ENCODE results near the gene DEFB118.

Gene DEFB118

GRCh38 chr20:31374346-31374745 is 5.9 kb downstream of the DEFB118 start:
- ChIA-PET POLR2A (no interaction called here), CTCF (no interaction called here)
- DNase-seq (ENCODE audit: extremely low spot score) = no peak
- TF ChIP-seq HDGF (IDR thresholded peaks at IDR 0.05; ENCODE audit: borderline replicate concordance) (no peak), BHLHE40 (IDR thresholded peaks at IDR 0.05; ENCODE audit: borderline replicate concordance) (no peak), CTBP1 (IDR thresholded peaks at IDR 0.05; ENCODE audit: borderline replicate concordance) (no peak), SP1 (IDR thresholded peaks at IDR 0.05) (no peak), FOXK2 (IDR thresholded peaks at IDR 0.05) (no peak)
- TF ChIP-seq, protein P1, sequence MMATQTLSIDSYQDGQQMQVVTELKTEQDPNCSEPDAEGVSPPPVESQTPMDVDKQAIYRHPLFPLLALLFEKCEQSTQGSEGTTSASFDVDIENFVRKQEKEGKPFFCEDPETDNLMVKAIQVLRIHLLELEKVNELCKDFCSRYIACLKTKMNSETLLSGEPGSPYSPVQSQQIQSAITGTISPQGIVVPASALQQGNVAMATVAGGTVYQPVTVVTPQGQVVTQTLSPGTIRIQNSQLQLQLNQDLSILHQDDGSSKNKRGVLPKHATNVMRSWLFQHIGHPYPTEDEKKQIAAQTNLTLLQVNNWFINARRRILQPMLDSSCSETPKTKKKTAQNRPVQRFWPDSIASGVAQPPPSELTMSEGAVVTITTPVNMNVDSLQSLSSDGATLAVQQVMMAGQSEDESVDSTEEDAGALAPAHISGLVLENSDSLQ (IDR thresholded peaks at IDR 0.05) = no peak

DNA sequence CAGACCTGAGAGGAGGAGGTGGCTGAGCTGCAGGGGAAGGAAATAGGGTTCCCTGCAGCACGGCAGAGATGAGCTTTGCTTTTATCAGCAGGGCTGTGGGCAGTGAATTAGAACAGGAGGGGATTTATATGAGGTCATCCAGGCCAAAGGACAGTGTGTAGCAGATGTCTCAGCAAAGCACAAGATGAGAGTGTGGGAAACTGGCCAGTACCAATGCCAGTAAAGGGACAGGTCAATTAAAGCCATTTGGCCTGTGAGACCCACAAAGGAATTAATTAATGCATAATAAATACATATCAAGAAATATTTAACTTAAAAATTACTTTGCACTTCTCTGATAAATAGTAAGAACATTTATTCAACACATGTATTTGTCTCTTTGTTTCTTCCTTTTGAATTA is 22.1 kb downstream of the DEFB118 start, which contains the start of gene DEFB119:
Gene DEFB119 (minus strand): TSS at position 101 of the 400 bp plus-strand sequence. CDS start 107 bp downstream, outside the sequence.
- CTCF ChIA-PET = no interaction called here
- no peak for TF ChIP-seq FOXM1 (IDR thresholded peaks at IDR 0.05; ENCODE audit: borderline replicate concordance)
- no peak for TF ChIP-seq TARDBP (IDR thresholded peaks at IDR 0.05)
- no peak for TF ChIP-seq FOXA1 (IDR thresholded peaks at IDR 0.05)
- TF ChIP-seq HDGF (IDR thresholded peaks at IDR 0.05; ENCODE audit: borderline replicate concordance) = no peak
- TF ChIP-seq ELF4 (IDR thresholded peaks at IDR 0.05) = no peak
- TF ChIP-seq BHLHE40 (IDR thresholded peaks at IDR 0.05; ENCODE audit: borderline replicate concordance) = no peak
- TF ChIP-seq, protein P1 (IDR thresholded peaks at IDR 0.05) = no peak
- no peak for TF ChIP-seq NFRKB (IDR thresholded peaks at IDR 0.05)
- TF ChIP-seq SP1 (IDR thresholded peaks at IDR 0.05) = no peak
- no peak for TF ChIP-seq CTBP1 (IDR thresholded peaks at IDR 0.05; ENCODE audit: borderline replicate concordance)
- no peak for TF ChIP-seq ZNF384 (IDR thresholded peaks at IDR 0.05)
- TF ChIP-seq FOXK2 (IDR thresholded peaks at IDR 0.05) = no peak
- no peak for TF ChIP-seq LEF1 (IDR thresholded peaks at IDR 0.05; ENCODE audit: borderline replicate concordance)
- TF ChIP-seq ARNT (IDR thresholded peaks at IDR 0.05) = no peak
- TF ChIP-seq L3MBTL2 (conservative IDR thresholded peaks at IDR 0.05) = no peak
- TF ChIP-seq SUZ12 (IDR thresholded peaks at IDR 0.05) = no peak
- POLR2A ChIA-PET = no interaction called here

GRCh38 chr20:31392836-31393235 is 24.4 kb downstream of the DEFB118 start:
- POLR2A ChIA-PET = no interaction called here
- no peak for DNase-seq (ENCODE audit: extremely low spot score)
- TF ChIP-seq LEF1 (IDR thresholded peaks at IDR 0.05; ENCODE audit: borderline replicate concordance) (no peak), ZNF384 (IDR thresholded peaks at IDR 0.05) (no peak), HDGF (IDR thresholded peaks at IDR 0.05; ENCODE audit: borderline replicate concordance) (no peak), SUZ12 (IDR thresholded peaks at IDR 0.05) (no peak), ARNT (IDR thresholded peaks at IDR 0.05) (no peak), ELF4 (IDR thresholded peaks at IDR 0.05) (no peak), BHLHE40 (IDR thresholded peaks at IDR 0.05; ENCODE audit: borderline replicate concordance) (no peak), FOXM1 (IDR thresholded peaks at IDR 0.05; ENCODE audit: borderline replicate concordance) (no peak), FOXK2 (IDR thresholded peaks at IDR 0.05) (no peak), FOXA1 (IDR thresholded peaks at IDR 0.05) (no peak), SP1 (IDR thresholded peaks at IDR 0.05) (no peak), TARDBP (IDR thresholded peaks at IDR 0.05) (no peak), L3MBTL2 (conservative IDR thresholded peaks at IDR 0.05) (no peak)
- CTCF ChIA-PET = no interaction called here

More for the DNA sequence above, 22.1 kb downstream of the DEFB118 start, which contains the start of gene DEFB119:
- DNase-seq (ENCODE audit: extremely low spot score) = no peak

GRCh38 chr20:31394900-31395299 is 26.5 kb downstream of the DEFB118 start:
- no peak for DNase-seq (ENCODE audit: extremely low spot score)
- CTCF ChIA-PET = no interaction called here
- POLR2A ChIA-PET = no interaction called here
- TF ChIP-seq FOXK2 (IDR thresholded peaks at IDR 0.05) (no peak), ELF4 (IDR thresholded peaks at IDR 0.05) (no peak), SUZ12 (IDR thresholded peaks at IDR 0.05) (no peak), TARDBP (IDR thresholded peaks at IDR 0.05) (no peak), HDGF (IDR thresholded peaks at IDR 0.05; ENCODE audit: borderline replicate concordance) (no peak), FOXA1 (IDR thresholded peaks at IDR 0.05) (no peak)

- TF ChIP-seq BHLHE40 (IDR thresholded peaks at IDR 0.05; ENCODE audit: borderline replicate concordance) (no peak), HDGF (IDR thresholded peaks at IDR 0.05; ENCODE audit: borderline replicate concordance) (no peak), TARDBP (IDR thresholded peaks at IDR 0.05) (no peak), CTBP1 (IDR thresholded peaks at IDR 0.05; ENCODE audit: borderline replicate concordance) (no peak), ZNF384 (IDR thresholded peaks at IDR 0.05) (no peak), ARNT (IDR thresholded peaks at IDR 0.05) (no peak)
- DNase-seq (ENCODE audit: extremely low spot score) = no peak
- ChIA-PET CTCF (no interaction called here), POLR2A (no interaction called here)
Measured at GRCh38 chr20:31403886-31404285, 35.5 kb downstream of the DEFB118 start.

- POLR2A ChIA-PET = no interaction called here
- TF ChIP-seq FOXK2 (IDR thresholded peaks at IDR 0.05) (no peak), ZNF384 (IDR thresholded peaks at IDR 0.05) (no peak), NFRKB (IDR thresholded peaks at IDR 0.05) (no peak), ARNT (IDR thresholded peaks at IDR 0.05) (no peak), L3MBTL2 (conservative IDR thresholded peaks at IDR 0.05) (no peak), ELF4 (IDR thresholded peaks at IDR 0.05) (no peak), SUZ12 (IDR thresholded peaks at IDR 0.05) (no peak)
- CTCF ChIA-PET = no interaction called here
- no peak for DNase-seq (ENCODE audit: extremely low spot score)
Measured at GRCh38 chr20:31406115-31406514, 37.7 kb downstream of the DEFB118 start, which contains the start of gene DEFB121. Gene DEFB121 (minus strand): TSS chr20:31406215. CDS start chr20:31406152, 63 bp downstream.

DNA sequence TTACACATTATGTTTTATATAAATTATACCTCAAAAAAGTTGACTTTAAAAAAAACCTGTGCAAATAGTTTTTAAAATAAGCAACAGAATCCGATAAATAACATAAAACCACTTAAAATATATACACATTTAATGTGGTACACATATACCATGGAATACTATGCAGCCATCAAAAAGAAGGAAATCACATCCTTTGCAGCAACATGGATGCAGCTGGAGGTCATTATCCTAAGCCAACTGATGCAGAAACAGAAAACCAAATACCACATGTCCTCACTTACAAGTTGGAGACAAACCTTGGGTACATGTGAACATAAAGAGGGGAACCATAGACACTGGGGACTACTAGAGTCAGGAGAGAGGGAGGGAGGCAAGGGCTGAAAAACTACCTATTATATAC is 41.6 kb downstream of the DEFB118 start:
- no peak for DNase-seq (ENCODE audit: extremely low spot score)
- TF ChIP-seq HDGF (IDR thresholded peaks at IDR 0.05; ENCODE audit: borderline replicate concordance) (no peak), ZNF384 (IDR thresholded peaks at IDR 0.05) (no peak), ELF4 (IDR thresholded peaks at IDR 0.05) (no peak), NFRKB (IDR thresholded peaks at IDR 0.05) (no peak)
- POLR2A ChIA-PET = no interaction called here
- CTCF ChIA-PET = no interaction called here
